GM12892 (cell line): ENCODE data around the gene CGB8.

Source experiments
- POLR2A ChIP-seq: IDR thresholded peaks from 2 replicates; pipeline ENCODE4 v1.6.1; 2011; ENCODE audit warnings: low read depth, low read length, control low read depth
- POLR2AphosphoS5 ChIP-seq: IDR thresholded peaks from 2 replicates; pipeline ENCODE4 v1.6.1; 2011; ENCODE audit warnings: low read depth, low read length, control low read depth
- TAF1 ChIP-seq: IDR thresholded peaks from 2 replicates; pipeline ENCODE4 v1.6.1; 2011; ENCODE audit warnings: low read depth, mild to moderate bottlenecking, control low read depth, low read length, borderline replicate concordance

GRCh38 chr19:49067554-49067953 is 18.6 kb upstream of the CGB8 start:
- TF ChIP-seq POLR2A (no peak), TAF1 (no peak), POLR2AphosphoS5 (no peak)
